HepG2 (cell line): ENCODE data around the gene COL5A1.

Experiments used
- FOXK1 ChIP-seq: sonication (generic); formaldehyde crosslinking; IDR thresholded peaks from 2 replicates; pipeline ENCODE4 v1.4.0; 2020; ENCODE audit warnings: low read depth, missing genetic modification reagents, borderline replicate concordance
- GTF2F1 ChIP-seq: fragments of 150-350 bp; IDR thresholded peaks from 2 replicates; pipeline ENCODE4 v1.6.1; 2014; ENCODE audit warnings: low read length
- ZNF768 ChIP-seq: sonication (generic); formaldehyde crosslinking; IDR thresholded peaks from 2 replicates; pipeline ENCODE4 v1.4.0; 2020; ENCODE audit warnings: missing genetic modification reagents
- TF ChIP-seq, protein P1 (sequence below), 2 experiments: fragments of 450-650 bp in 1 of 2; sonication (generic) in 1 of 2; formaldehyde crosslinking in 1 of 2; IDR thresholded peaks; 2 replicates each; pipeline versions ENCODE4 v1.6.1 to v1.8.0; 2016 to 2022; ENCODE audit warnings: antibody characterized with exemption in 1 of 2, mild to moderate bottlenecking in 1 of 2, missing genetic modification reagents in 1 of 2

DNA sequence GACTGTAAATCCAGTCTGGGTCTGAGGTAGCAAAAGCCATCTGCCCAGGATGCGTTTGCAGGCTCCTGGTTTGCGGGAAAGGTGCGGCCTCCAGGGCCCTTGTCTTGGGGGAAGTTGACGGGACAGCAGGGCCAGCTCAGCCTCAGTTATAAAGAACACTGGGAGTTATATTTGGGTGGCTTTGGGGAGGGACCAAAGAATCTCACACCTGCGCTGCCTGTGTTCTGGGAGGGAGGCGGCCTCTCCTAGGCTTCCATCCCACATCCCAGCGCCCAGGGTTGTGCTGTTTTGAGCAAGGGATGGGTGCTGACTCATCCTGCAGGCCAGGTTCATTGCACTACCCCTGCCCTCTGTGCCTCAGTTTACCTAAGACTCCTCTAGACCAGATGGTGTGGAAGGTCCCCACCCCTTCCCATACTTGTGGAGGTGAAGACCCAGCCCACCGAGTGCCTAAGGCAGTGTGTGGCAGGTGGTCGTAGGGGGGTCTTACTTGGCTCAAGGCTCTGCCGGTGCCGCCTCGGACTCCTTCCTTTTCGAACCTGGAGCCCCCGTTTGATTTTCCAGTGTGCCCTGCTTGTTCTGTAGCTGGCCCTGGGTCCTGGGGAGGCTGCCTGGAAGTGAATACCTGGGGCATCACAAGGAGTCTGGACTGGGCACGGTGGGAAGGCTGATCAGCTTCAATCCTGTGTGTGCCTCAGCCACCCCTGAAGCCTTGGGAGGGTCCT, 199.7 kb downstream of the COL5A1 start:
- no peak for TF ChIP-seq GTF2F1
- no peak for TF ChIP-seq ZNF768
- TF ChIP-seq, protein P1, sequence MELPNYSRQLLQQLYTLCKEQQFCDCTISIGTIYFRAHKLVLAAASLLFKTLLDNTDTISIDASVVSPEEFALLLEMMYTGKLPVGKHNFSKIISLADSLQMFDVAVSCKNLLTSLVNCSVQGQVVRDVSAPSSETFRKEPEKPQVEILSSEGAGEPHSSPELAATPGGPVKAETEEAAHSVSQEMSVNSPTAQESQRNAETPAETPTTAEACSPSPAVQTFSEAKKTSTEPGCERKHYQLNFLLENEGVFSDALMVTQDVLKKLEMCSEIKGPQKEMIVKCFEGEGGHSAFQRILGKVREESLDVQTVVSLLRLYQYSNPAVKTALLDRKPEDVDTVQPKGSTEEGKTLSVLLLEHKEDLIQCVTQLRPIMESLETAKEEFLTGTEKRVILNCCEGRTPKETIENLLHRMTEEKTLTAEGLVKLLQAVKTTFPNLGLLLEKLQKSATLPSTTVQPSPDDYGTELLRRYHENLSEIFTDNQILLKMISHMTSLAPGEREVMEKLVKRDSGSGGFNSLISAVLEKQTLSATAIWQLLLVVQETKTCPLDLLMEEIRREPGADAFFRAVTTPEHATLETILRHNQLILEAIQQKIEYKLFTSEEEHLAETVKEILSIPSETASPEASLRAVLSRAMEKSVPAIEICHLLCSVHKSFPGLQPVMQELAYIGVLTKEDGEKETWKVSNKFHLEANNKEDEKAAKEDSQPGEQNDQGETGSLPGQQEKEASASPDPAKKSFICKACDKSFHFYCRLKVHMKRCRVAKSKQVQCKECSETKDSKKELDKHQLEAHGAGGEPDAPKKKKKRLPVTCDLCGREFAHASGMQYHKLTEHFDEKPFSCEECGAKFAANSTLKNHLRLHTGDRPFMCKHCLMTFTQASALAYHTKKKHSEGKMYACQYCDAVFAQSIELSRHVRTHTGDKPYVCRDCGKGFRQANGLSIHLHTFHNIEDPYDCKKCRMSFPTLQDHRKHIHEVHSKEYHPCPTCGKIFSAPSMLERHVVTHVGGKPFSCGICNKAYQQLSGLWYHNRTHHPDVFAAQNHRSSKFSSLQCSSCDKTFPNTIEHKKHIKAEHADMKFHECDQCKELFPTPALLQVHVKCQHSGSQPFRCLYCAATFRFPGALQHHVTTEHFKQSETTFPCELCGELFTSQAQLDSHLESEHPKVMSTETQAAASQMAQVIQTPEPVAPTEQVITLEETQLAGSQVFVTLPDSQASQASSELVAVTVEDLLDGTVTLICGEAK (IDR thresholded peaks at IDR 0.05): no peak
- TF ChIP-seq, protein P1 (CRISPR knock-in tag; IDR thresholded peaks at IDR 0.05): no peak
- TF ChIP-seq FOXK1 (CRISPR knock-in tag): no peak
